WTC11 (cell line): Measurements from ENCODE around the gene APOD. TPM values are rescaled to one million over a fixed set of nuclear protein-coding genes. Genes with fewer than 3 reads are reported as not detected.
A peak's percentile ranks its signal among the peaks of the same experiment; 100 is the strongest.
"Not testable (repeated sequence)": the region's sequence is repeated elsewhere in the genome, so short reads cannot be mapped to it uniquely, and the experiment has no call there.

Source experiments
- ATAC-seq: fragments of 200-7000 bp; cut with Tn5 transposase; 2 replicates; pipeline ENCODE4 v1.10.0; 2021; ENCODE audit warnings: mild to moderate bottlenecking, moderate library complexity
- Bru-seq: library from RNA; stranded (reverse); fragments of 400-500 nt; gene quantifications from one replicate; lab custom pipeline; 2021; lab: Mats Ljungman, UMichigan
- CTCF ChIA-PET: fragments of 300-600 bp; sonication (Branson Sonifier 250); formaldehyde crosslinking; loops from one replicate; lab custom pipeline; 2021; ENCODE audit warnings: antibody characterized with exemption; lab: Charles Lee
- POLR2A ChIA-PET: fragments of 350-600 bp; sonication (Branson Sonifier 250); formaldehyde crosslinking; loops from one replicate; lab custom pipeline; 2021; ENCODE audit warnings: antibody characterized with exemption; lab: Charles Lee
- DNase-seq: peaks from one replicate; pipeline ENCODE4 v3.0.0; 2021; ENCODE audit warnings: low spot score
- H3K27ac Mint-ChIP-seq: 2 replicates; pipeline ENCODE4 v1.8.0; 2021; ENCODE audit warnings: mixed read lengths
- H3K27me3 Mint-ChIP-seq: 2 replicates; pipeline ENCODE4 v1.8.0; 2021; ENCODE audit warnings: low read depth, mild to moderate bottlenecking, moderate library complexity, mixed read lengths
- H3K36me3 Mint-ChIP-seq: 2 replicates; pipeline ENCODE4 v1.8.0; 2021; ENCODE audit warnings: mixed read lengths
- H3K4me1 Mint-ChIP-seq: 2 replicates; pipeline ENCODE4 v1.8.0; 2022; ENCODE audit warnings: mixed read lengths
- H3K4me3 Mint-ChIP-seq: 2 replicates; pipeline ENCODE4 v1.8.0; 2021; ENCODE audit warnings: mild to moderate bottlenecking, moderate library complexity, mixed read lengths
- H3K9me3 Mint-ChIP-seq: 2 replicates; pipeline ENCODE4 v1.8.0; 2021; ENCODE audit warnings: mixed read lengths
- ATF3 ChIP-seq: sonication (generic); formaldehyde crosslinking; conservative IDR thresholded peaks from 2 replicates; pipeline ENCODE4 v1.8.1; 2022; ENCODE audit warnings: mild to moderate bottlenecking, missing genetic modification reagents
- ATF6 ChIP-seq: sonication (generic); formaldehyde crosslinking; IDR thresholded peaks from 2 replicates; pipeline ENCODE4 v1.8.1; 2023; ENCODE audit warnings: mild to moderate bottlenecking, missing genetic modification reagents
- ELF4 ChIP-seq: sonication (generic); formaldehyde crosslinking; IDR thresholded peaks from 2 replicates; pipeline ENCODE4 v1.8.1; 2022; ENCODE audit warnings: low read depth, mild to moderate bottlenecking, moderate library complexity, missing genetic modification reagents
- NFE2L1 ChIP-seq: sonication (generic); formaldehyde crosslinking; IDR thresholded peaks from 2 replicates; pipeline ENCODE4 v1.8.1; 2023; ENCODE audit warnings: missing genetic modification reagents
- TCF7 ChIP-seq: sonication (generic); formaldehyde crosslinking; IDR thresholded peaks from 2 replicates; pipeline ENCODE4 v1.8.0; 2022; ENCODE audit warnings: mild to moderate bottlenecking, low read depth, missing genetic modification reagents, moderate library complexity
- USF2 ChIP-seq: sonication (generic); formaldehyde crosslinking; IDR thresholded peaks from 2 replicates; pipeline ENCODE4 v1.8.1; 2023; ENCODE audit warnings: mild to moderate bottlenecking, missing genetic modification reagents, moderate library complexity
- ZNF232 ChIP-seq: sonication (generic); formaldehyde crosslinking; IDR thresholded peaks from 2 replicates; pipeline ENCODE4 v1.8.0; 2022; ENCODE audit warnings: mild to moderate bottlenecking, missing genetic modification reagents
- ZNF317 ChIP-seq: sonication (generic); formaldehyde crosslinking; IDR thresholded peaks from 2 replicates; pipeline ENCODE4 v1.8.1; 2023; ENCODE audit warnings: low read depth, mild to moderate bottlenecking, moderate library complexity, missing genetic modification reagents, borderline replicate concordance
- ZNF396 ChIP-seq: fragments of 250-450 bp; sonication (Bioruptor Pico); IDR thresholded peaks from 2 replicates; pipeline ENCODE4 v1.8.0; 2021; ENCODE audit warnings: mild to moderate bottlenecking, moderate library complexity, borderline replicate concordance
- long read RNA-seq, 3 experiments: library from RNA in 1 of 3; library from capped mRNA in 1 of 3; library from polyadenylated mRNA in 1 of 3; unstranded in 2 of 3; stranded (forward) in 1 of 3; transcript quantifications; one replicate each; pipeline ENCODE4 v2.0.0, GENCODE V29; 2021
- total RNA-seq: library from RNA; stranded (reverse); gene quantifications from 3 replicates; pipeline ENCODE4 v1.2.3, GENCODE V29; 2021
- TF ChIP-seq, protein P1 (sequence below): sonication (generic); formaldehyde crosslinking; IDR thresholded peaks from 2 replicates; pipeline ENCODE4 v1.8.1; 2022; ENCODE audit warnings: missing genetic modification reagents, borderline replicate concordance
- TF ChIP-seq, protein P2 (sequence below): sonication (generic); formaldehyde crosslinking; IDR thresholded peaks from 2 replicates; pipeline ENCODE4 v1.8.0; 2023; ENCODE audit warnings: missing genetic modification reagents

The APOD gene
- total RNA-seq (0.18 TPM in 1 of 3 replicates, not detected in the others), Bru-seq, nascent RNA (percentile 3 among the genes with signal in this experiment)
- long read RNA-seq, experiment 1: 0 reads
- long read RNA-seq, experiment 2: 0 reads
- long read RNA-seq, experiment 3: 0 reads

- Mint-ChIP-seq H3K27me3 (no peaks in the 10 kb centered on the region), H3K9me3 (no peaks in the 10 kb centered on the region), H3K36me3 (no peaks in the 10 kb centered on the region), H3K27ac (peak within 1 kb of the TSS; percentile 43; the same call in 1 of the 2 replicates), H3K4me3 (no peak within 1 kb of the TSS), H3K4me1 (peaks cover 7% of the 10 kb centered on the region; the same call in 1 of the 2 replicates)
- DNase-seq (no peak), ATAC-seq (no peak)
- ChIA-PET CTCF (interaction anchor here (0.8 kb wide), 1 partner anchor 25 kb away, joined by 3 read pairs; no protein-coding TSS in a partner anchor), POLR2A (no interaction called here)
- no peak for TF ChIP-seq ATF6 (CRISPR knock-in tag)
- TF ChIP-seq, protein P1, sequence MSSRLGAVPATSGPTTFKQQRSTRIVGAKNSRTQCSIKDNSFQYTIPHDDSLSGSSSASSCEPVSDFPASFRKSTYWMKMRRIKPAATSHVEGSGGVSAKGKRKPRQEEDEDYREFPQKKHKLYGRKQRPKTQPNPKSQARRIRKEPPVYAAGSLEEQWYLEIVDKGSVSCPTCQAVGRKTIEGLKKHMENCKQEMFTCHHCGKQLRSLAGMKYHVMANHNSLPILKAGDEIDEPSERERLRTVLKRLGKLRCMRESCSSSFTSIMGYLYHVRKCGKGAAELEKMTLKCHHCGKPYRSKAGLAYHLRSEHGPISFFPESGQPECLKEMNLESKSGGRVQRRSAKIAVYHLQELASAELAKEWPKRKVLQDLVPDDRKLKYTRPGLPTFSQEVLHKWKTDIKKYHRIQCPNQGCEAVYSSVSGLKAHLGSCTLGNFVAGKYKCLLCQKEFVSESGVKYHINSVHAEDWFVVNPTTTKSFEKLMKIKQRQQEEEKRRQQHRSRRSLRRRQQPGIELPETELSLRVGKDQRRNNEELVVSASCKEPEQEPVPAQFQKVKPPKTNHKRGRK (CRISPR knock-in tag): no peak
- no peak for TF ChIP-seq USF2
- TF ChIP-seq ZNF232 (CRISPR knock-in tag): no peak
- no peak for TF ChIP-seq TCF7
- no peak for TF ChIP-seq ELF4
- no peak for TF ChIP-seq ZNF317 (CRISPR knock-in tag)
- TF ChIP-seq ATF3 (CRISPR knock-in tag): no peak
- TF ChIP-seq NFE2L1: no peak
- TF ChIP-seq, protein P2, sequence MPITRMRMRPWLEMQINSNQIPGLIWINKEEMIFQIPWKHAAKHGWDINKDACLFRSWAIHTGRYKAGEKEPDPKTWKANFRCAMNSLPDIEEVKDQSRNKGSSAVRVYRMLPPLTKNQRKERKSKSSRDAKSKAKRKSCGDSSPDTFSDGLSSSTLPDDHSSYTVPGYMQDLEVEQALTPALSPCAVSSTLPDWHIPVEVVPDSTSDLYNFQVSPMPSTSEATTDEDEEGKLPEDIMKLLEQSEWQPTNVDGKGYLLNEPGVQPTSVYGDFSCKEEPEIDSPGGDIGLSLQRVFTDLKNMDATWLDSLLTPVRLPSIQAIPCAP (CRISPR knock-in tag): no peak
- TF ChIP-seq ZNF396 (CRISPR knock-in tag): no peak
Measured at GRCh38 chr3:195583831-195584542, at the start of gene APOD. Gene APOD, minus strand, starts transcription at chr3:195583940. Its CDS starts 4,479 bp downstream, at chr3:195579461.

GRCh38 chr3:195633351-195633750 is 49.6 kb upstream of the APOD start:
- peak overlapping the region; percentile 31 for H3K4me3 Mint-ChIP-seq
- H3K4me1 Mint-ChIP-seq, H3K36me3 Mint-ChIP-seq, H3K27ac Mint-ChIP-seq, H3K9me3 Mint-ChIP-seq, POLR2A ChIA-PET, H3K27me3 Mint-ChIP-seq, ATAC-seq, DNase-seq, CTCF ChIA-PET: not testable (repeated sequence)

DNA sequence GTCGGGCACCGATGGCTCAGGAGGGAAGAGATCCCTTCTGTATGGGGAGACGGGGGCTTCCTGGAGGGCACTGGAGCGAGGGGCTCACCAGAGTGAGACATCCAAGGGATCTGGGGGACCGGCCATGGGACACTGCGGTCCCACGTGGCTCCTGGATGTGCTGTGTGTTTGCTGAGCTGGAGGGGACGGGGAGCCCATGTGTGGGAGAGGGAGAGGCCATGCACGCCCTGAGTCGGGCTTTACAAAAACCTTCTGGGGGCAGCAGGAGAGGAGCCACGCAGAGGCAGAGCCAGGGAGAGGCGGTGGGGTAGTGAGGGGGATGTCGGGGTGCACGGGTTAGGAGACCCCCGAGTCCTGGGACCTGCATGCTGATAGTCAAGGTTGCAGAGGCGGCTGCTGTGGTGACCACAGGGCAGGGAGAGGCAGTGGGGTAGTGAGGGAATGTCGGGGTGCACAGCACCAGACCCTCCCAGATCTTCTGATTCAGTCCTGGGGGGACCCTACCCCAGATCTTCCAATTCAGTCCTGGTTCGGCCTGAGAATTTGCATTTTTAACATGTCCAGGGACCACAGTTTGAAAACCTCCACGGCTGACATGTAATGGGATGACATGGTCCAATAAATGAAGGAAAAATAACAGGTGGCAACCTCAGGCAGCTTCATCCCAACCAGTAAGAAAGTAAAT is 48.9 kb upstream of the APOD start:
- H3K27ac Mint-ChIP-seq, ATAC-seq, CTCF ChIA-PET, DNase-seq, H3K9me3 Mint-ChIP-seq, POLR2A ChIA-PET, H3K36me3 Mint-ChIP-seq, H3K27me3 Mint-ChIP-seq, H3K4me3 Mint-ChIP-seq: not testable (repeated sequence)
- H3K4me1 Mint-ChIP-seq: peaks cover 13% of the 10 kb centered on the region

- DNase-seq, ATAC-seq, H3K9me3 Mint-ChIP-seq, H3K27me3 Mint-ChIP-seq, H3K27ac Mint-ChIP-seq, H3K4me3 Mint-ChIP-seq, POLR2A ChIA-PET, CTCF ChIA-PET, H3K36me3 Mint-ChIP-seq: not testable (repeated sequence)
- peaks cover 19% of the 10 kb centered on the region for H3K4me1 Mint-ChIP-seq
Measured at GRCh38 chr3:195632046-195632445, 48.3 kb upstream of the APOD start.

DNA sequence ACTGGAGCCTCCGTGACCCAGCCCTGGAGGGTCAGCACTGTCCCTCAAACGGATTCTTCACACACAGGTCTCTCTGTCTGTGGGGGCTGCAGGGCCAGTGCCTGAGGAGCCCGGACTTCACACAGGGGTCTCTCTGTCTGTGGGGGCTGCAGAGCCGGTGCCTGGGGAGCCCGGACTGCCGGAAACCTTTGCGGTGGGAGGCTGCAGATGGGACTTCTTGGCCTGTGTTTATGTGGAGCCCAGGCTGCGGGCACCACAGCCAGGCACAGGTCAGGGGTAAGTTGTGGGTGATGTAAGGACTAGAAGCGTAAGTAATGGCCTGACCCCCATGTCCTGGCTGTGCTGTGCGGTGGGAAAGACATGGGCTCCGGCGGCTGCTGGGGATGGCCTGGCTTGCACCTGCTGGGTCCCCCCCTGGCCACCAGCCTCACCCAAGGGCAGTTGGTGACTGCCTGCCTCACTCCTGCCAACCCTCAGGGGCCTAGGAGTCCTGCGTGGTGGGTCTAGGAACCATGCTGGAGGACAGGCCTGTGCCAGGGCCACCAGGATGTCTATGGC is 47.3 kb upstream of the APOD start:
- CTCF ChIA-PET, ATAC-seq, H3K9me3 Mint-ChIP-seq: not testable (repeated sequence)

GRCh38 chr3:195630086-195630917 is 46.6 kb upstream of the APOD start:
- H3K4me3 Mint-ChIP-seq, H3K27ac Mint-ChIP-seq, CTCF ChIA-PET, DNase-seq, H3K9me3 Mint-ChIP-seq, ATAC-seq, H3K36me3 Mint-ChIP-seq, H3K27me3 Mint-ChIP-seq, POLR2A ChIA-PET: not testable (repeated sequence)
- H3K4me1 Mint-ChIP-seq: peaks cover 15% of the 10 kb centered on the region

More for the DNA sequence above, 47.3 kb upstream of the APOD start:
- H3K27ac Mint-ChIP-seq, H3K27me3 Mint-ChIP-seq, DNase-seq, H3K36me3 Mint-ChIP-seq, POLR2A ChIA-PET, H3K4me3 Mint-ChIP-seq: not testable (repeated sequence)
- peaks cover 17% of the 10 kb centered on the region for H3K4me1 Mint-ChIP-seq
